Stomach (tissue), 9 donors: ENCODE results near the gene FBXO41. TPM values are rescaled to one million over a fixed set of nuclear protein-coding genes. Genes with fewer than 3 reads are reported as not detected.

Experiments
- DNase-seq, 2 donors: peaks; one replicate each; pipeline versions ENCODE4 v3.0.0 to v3.0.0-alpha.2; 2013 to 2019
- H3K27ac ChIP-seq, 5 donors: fragments of 200-600 bp in 4 of 5; sonication (generic) in 4 of 5; one replicate each; pipeline ENCODE4 v1.5.1; 2013 to 2019; ENCODE audit warnings: mild to moderate bottlenecking in 1 of 5, moderate library complexity in 1 of 5
- H3K27me3 ChIP-seq, 3 donors: fragments of 200-600 bp; sonication (generic); one replicate each; pipeline ENCODE4 v1.5.1; 2017 to 2019; ENCODE audit warnings: mixed run types in 1 of 3
- H3K36me3 ChIP-seq, 4 donors: fragments of 200-600 bp; sonication (generic); 1 replicate in 3 of 4; 2 replicates in 1 of 4; pipeline ENCODE4 v1.5.1; 2016 to 2019
- H3K4me1 ChIP-seq, 4 donors: fragments of 200-600 bp; sonication (generic); one replicate each; pipeline ENCODE4 v1.5.1; 2016 to 2019
- H3K4me3 ChIP-seq, 4 donors: fragments of 200-600 bp; sonication (generic) in 3 of 4; one replicate each; pipeline ENCODE4 v1.5.1; 2016 to 2019; ENCODE audit warnings: mild to moderate bottlenecking in 1 of 4
- H3K9me3 ChIP-seq, 4 donors: fragments of 200-600 bp; sonication (generic); one replicate each; pipeline ENCODE4 v1.5.1; 2016 to 2019
- CTCF ChIP-seq, 7 experiments: fragments of 450-650 bp in 4 of 7; fragments of 200-600 bp in 3 of 7; sonication (generic) in 3 of 7; IDR thresholded peaks; one replicate each; pipeline ENCODE4 v1.5.1; 2016 to 2019; ENCODE audit warnings: antibody characterized with exemption in 7 of 7, control low read depth in 2 of 7, mild to moderate bottlenecking in 1 of 7
- EP300 ChIP-seq: sonication (generic); formaldehyde crosslinking; IDR thresholded peaks from one replicate; pipeline ENCODE4 v1.6.1; 2017; ENCODE audit warnings: antibody characterized with exemption
- POLR2A ChIP-seq, 4 donors: fragments of 450-650 bp; IDR thresholded peaks; one replicate each; pipeline ENCODE4 v1.6.1; 2016; ENCODE audit warnings: antibody characterized with exemption in 4 of 4, control low read depth in 2 of 4, mild to moderate bottlenecking in 1 of 4, moderate library complexity in 1 of 4
- POLR2AphosphoS5 ChIP-seq, 3 donors: sonication (generic); formaldehyde crosslinking; IDR thresholded peaks; one replicate each; pipeline ENCODE4 v1.6.1; 2016; ENCODE audit warnings: antibody characterized with exemption in 3 of 3
- WGBS, 5 donors: extraction: QIAGEN DNeasy Blood & Tissue Kit in 3 of 5; methylation state at CpG; one replicate each; pipeline versions ENCODE4 v1.1.5 to v1.1.7; 2013 to 2018; 5-methylcytosine and 5-hydroxymethylcytosine counted together
- intact Hi-C: fragments of 100-400 bp; cut with DNase I; formaldehyde crosslinking; loops from one replicate; pipeline ENCODE4 v1.15.1; 2023; ENCODE audit warnings: low total_unique reads
- polyA plus RNA-seq, 3 donors: library from polyadenylated mRNA; stranded (reverse); fragments of 200-250 nt; gene quantifications; one replicate each; pipeline ENCODE4 v1.2.3, GENCODE V29; 2013
- total RNA-seq, 5 donors: library from RNA; depleted of rRNA; stranded (reverse); fragments of >200 nt; gene quantifications; one replicate each; pipeline versions ENCODE4 v1.1.0 to v1.2.3, GENCODE V29; 2014 to 2016
- donor health status: healthy with polysubstance abuse.
- donor health status: Bipolar disorder and iron deficiency.
- donor health status: healthy.

The FBXO41 gene
- total and polyA plus RNA-seq, 8 donors = 0.55 to 16.8 (median 2.6) TPM

GRCh38 chr2:73258913-73259215, 25.4 kb downstream of the FBXO41 start:
- intact Hi-C loops = no loop called here
- TF ChIP-seq POLR2AphosphoS5 (IDR thresholded peaks at IDR 0.05) = no peak
- no peak for TF ChIP-seq CTCF (IDR thresholded peaks at IDR 0.05)
- TF ChIP-seq EP300 = no peak
- DNase-seq = no peak
- Histone ChIP-seq H3K4me1 (no peaks in the 10 kb centered on the region), H3K4me3 (no peak overlapping the region), H3K36me3 (peaks cover 0 to 24% (median 18%) of the 10 kb centered on the region in 4 donors), H3K27me3 (no peaks in the 10 kb centered on the region), H3K9me3 (no peaks in the 10 kb centered on the region), H3K27ac (no peak overlapping the region)
- WGBS, 5 donors = 77 to 97% (median 94%) methylated on average over 3 to 9 of the region's 9 CpGs

GRCh38 chr2:73258186-73258912, 25.9 kb downstream of the FBXO41 start:
- H3K4me3 ChIP-seq = no peak overlapping the region
- 81 to 93% (median 84%) methylated on average over 5 to 8 of the region's 8 CpGs for WGBS, 5 donors
- TF ChIP-seq EP300 = no peak
- no peak for TF ChIP-seq CTCF (IDR thresholded peaks at IDR 0.05)
- no peak for TF ChIP-seq POLR2A (IDR thresholded peaks at IDR 0.05)
- no peak for TF ChIP-seq POLR2AphosphoS5 (IDR thresholded peaks at IDR 0.05)
- intact Hi-C loops = no loop called here
- no peaks in the 10 kb centered on the region for H3K27me3 ChIP-seq
- peaks cover 0 to 25% (median 23%) of the 10 kb centered on the region in 4 donors for H3K36me3 ChIP-seq
- no peak for DNase-seq
- H3K27ac ChIP-seq = no peak overlapping the region
- no peaks in the 10 kb centered on the region for H3K4me1 ChIP-seq
- H3K9me3 ChIP-seq = no peaks in the 10 kb centered on the region

GRCh38 chr2:73257425-73258125, 26.7 kb downstream of the FBXO41 start:
- Histone ChIP-seq H3K4me3 (no peak overlapping the region), H3K27me3 (no peaks in the 10 kb centered on the region), H3K4me1 (no peaks in the 10 kb centered on the region), H3K27ac (no peak overlapping the region), H3K36me3 (peaks cover 8 to 33% (median 29%) of the 10 kb centered on the region in 4 donors), H3K9me3 (no peaks in the 10 kb centered on the region)
- intact Hi-C loops = no loop called here
- TF ChIP-seq POLR2AphosphoS5 (IDR thresholded peaks at IDR 0.05) = no peak
- TF ChIP-seq POLR2A (IDR thresholded peaks at IDR 0.05) = no peak
- no peak for TF ChIP-seq EP300
- no peak for TF ChIP-seq CTCF (IDR thresholded peaks at IDR 0.05)
- 66 to 72% (median 70%) methylated on average over 10 of the region's 10 CpGs for WGBS, 5 donors
- no peak for DNase-seq

GRCh38 chr2:73257021-73257420, 27.3 kb downstream of the FBXO41 start:
- intact Hi-C loops = no loop called here
- Histone ChIP-seq H3K27ac (no peak overlapping the region), H3K4me3 (no peak overlapping the region), H3K27me3 (no peaks in the 10 kb centered on the region), H3K9me3 (no peaks in the 10 kb centered on the region), H3K36me3 (peaks cover 11 to 38% (median 35%) of the 10 kb centered on the region in 4 donors), H3K4me1 (no peaks in the 10 kb centered on the region)
- TF ChIP-seq CTCF (IDR thresholded peaks at IDR 0.05) (no peak), POLR2AphosphoS5 (IDR thresholded peaks at IDR 0.05) (no peak), POLR2A (IDR thresholded peaks at IDR 0.05) (no peak), EP300 (no peak)
- WGBS, 5 donors = 78 to 94% (median 94%) methylated on average over 2 of the region's 2 CpGs
- DNase-seq = no peak
